Measurements from ENCODE around the gene INSR.
"Not testable (repeated sequence)": the region's sequence is repeated elsewhere in the genome, so short reads cannot be mapped to it uniquely, and the experiment has no call there.

INSR gene

GRCh38 chr19:7217861-7218260 is 76.4 kb downstream of the INSR start:
- DNase-seq: no peak

DNA sequence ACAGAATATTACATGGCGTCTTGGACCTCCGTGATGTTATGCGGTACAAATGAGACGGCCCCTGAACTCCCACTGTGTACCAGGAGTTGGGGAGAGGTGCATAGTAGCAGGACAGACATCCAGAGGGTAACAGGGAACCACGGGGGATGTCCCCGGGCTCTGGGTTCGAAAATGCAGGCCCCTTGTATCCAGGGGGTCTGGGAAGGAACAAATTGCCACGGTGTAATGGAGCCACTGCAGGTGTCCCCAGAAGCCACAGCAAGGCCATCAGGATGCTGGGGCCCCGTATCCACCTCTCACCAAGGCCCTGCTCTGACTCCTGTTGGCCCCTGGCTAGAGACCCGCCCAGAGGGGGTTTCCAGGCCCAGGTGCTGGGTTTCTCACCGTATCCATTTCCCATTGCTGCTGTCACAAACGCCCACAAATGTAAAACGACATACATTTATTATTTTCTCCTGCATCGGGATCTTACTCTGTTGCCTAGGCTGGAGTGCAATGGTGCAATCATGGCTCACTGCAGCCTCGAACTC is 77.8 kb downstream of the INSR start:
- no peak for DNase-seq

GRCh38 chr19:7215176-7215575 is 79.0 kb downstream of the INSR start:
- peak; percentile 56 for DNase-seq

GRCh38 chr19:7214324-7215089 is 79.7 kb downstream of the INSR start:
- no peak for DNase-seq

GRCh38 chr19:7213628-7214323 is 80.4 kb downstream of the INSR start:
- no peak for DNase-seq

DNA sequence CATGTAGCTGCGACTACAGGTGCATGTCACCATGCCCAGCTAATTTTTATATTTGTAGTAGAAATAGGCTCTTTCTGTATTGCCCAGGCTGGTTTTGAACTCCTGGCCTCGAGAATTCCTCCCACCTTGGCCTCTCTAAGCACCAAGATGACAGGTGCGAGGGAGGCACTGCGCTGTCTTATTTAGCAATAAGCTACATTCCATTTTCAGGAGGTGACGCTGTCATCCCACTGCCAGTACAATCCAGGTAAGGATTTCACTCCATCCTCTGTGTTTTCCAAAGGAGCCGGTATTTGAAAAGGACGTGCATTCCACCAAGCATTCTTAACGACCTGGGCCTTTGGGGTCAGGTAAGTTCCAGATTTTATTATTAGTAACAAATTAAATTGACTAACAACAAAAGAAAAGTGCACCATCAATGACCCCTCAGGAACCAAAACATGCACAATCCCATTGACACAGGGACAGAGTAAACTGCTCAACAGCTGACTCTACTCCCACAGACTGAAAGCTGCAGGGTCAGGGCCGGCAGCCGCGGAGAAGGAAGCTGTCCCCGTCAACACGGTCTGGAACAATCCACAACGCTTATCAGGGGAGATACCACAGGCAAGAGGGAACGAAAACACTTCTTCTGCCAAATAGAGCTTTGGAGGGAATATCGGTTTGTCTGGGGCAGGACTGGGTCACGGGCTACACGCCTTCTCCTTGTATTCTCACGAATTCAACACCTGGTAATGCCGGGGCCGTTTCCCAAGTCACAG is 82.8 kb downstream of the INSR start:
- DNase-seq: no peak

GRCh38 chr19:7210359-7210758 is 83.9 kb downstream of the INSR start:
- no peak for DNase-seq

- not testable (repeated sequence) for DNase-seq
These were observed 84.5 kb downstream of the INSR start for GRCh38 chr19:7209597-7210325.

GRCh38 chr19:7209036-7209435 is 85.2 kb downstream of the INSR start:
- DNase-seq: not testable (repeated sequence)

- DNase-seq: no peak
These were observed 90.9 kb downstream of the INSR start for GRCh38 chr19:7203332-7203731.

GRCh38 chr19:7202888-7203287 is 91.3 kb downstream of the INSR start:
- no peak for DNase-seq

- no peak for DNase-seq
These were observed 93.5 kb downstream of the INSR start for GRCh38 chr19:7200736-7201135.

DNA sequence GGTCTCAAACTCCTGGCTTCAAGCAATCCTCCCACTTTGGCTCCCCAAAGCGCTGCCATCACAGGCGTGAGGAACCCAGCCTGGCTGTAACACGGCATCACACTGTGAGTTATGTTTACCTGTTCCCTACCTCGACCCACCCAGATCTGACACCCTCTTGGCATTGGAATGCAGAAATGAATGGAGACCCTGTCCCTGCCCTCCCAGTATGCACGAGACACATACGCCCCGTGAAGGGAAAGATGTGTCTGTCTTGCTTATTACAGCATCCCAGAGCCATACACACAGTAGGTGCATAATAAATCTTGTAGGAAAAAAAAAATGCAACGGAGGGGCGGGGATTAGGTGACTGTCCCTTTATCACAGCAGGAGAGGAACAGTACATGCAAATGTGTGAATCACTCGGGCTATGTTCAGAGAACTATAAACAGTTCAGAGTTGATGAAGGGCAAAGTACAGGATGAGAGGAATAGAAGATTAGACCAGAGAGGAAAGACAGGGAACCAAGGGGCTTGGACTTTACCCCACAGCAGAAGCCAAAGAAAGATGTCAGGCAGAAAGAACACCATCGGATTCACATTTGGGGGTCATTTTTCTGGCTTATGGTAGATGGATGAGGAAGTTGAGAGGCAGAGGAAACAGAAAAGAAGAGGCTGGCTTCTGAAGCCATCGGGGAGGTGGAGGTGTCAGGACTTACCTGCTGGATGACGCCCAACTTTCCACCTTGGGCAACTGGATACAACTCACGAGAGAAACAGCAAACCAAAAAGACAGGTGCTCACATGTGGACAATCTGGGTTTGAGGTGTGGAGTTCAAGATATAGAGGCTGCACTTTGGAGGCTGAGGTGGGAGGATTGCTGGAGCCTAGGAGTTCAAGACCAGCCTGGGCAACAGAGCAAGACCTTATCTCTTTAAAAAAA is 94.3 kb downstream of the INSR start:
- DNase-seq: no peak

DNA sequence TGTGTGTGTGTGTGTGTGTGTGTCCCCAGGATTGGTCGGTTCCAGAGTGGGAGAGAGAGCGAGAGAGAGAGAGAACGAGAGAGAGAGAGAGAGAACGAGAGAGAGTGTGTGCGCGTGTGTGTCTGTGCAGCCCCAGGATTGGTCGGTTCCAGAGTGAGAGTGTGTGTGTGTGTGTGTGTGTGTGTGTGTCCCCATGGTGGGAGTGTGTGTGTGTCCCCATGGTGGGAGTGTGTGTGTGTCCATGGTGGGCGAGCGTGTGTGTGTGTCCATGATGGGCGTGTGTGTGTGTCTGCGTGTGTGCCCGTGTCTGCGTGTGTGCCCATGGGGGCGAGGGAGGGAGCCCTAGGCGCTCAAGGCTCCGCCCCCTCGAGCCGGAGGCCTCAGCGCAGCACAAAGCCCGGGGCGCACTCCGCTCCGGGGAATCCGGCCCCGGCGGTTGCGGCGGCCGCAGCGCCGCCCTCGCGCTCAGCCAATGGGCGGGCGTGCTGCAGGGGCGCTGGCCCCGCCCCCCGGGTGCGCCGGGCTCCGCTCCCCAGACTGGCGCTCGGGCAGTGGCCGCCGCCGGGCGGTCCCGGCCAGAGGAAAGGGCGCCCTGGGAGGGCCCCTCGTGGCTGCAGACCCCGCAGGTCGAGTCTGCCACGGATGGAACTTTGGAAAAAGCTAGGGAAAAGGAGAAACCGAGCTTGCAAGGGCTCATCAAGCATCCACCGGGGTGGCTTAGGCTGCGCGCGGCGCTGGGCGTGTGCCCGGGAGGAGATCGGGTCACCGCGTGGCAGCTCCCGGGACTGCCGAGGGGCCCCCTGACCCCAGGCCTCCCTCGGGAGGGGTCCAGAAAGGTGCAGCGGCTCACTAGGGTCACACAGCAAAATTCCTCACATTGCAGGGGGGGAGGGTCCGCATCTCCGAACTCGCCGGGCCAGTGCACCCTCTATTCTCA is 96.2 kb downstream of the INSR start:
- peak; percentile 94 for DNase-seq

GRCh38 chr19:7197119-7197759 is 97.0 kb downstream of the INSR start:
- DNase-seq: peak; percentile 97

DNA sequence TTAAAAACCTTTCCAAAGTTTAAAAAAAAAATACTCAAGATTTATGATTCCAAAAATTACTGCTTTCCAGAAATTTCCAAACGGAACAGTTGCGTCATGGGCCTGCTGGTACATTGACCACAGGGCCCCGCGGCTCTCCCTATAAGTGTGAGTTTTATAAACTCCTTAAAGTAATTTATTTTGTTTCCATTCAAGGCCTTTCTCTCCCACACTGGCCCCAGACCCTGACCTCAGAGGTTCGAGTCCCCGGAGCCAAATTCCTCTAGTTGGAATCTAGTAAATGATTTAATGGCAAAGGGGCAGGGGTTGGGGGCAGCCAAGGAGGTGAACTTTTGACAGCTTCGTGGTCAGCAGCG is 97.5 kb downstream of the INSR start:
- no peak for DNase-seq

DNA sequence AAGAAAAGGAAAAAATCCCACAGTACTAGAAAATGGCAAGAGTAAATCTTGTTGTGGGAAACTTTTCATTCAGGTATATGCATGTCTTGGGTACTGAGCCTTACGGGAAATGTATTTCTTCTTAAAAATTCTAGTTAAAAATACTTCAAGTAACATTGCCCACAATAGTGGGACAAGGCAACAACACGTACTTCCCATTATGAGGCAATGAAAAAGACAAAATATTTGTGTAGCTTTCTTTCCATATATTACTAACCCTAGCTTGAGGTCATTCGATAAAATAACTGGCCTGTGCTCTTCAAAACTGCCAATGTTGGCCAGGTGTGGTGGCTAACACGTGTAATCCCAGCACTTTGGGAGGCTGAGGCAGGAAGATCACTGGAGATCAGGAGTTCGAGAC is 99.2 kb downstream of the INSR start:
- no peak for DNase-seq

DNA sequence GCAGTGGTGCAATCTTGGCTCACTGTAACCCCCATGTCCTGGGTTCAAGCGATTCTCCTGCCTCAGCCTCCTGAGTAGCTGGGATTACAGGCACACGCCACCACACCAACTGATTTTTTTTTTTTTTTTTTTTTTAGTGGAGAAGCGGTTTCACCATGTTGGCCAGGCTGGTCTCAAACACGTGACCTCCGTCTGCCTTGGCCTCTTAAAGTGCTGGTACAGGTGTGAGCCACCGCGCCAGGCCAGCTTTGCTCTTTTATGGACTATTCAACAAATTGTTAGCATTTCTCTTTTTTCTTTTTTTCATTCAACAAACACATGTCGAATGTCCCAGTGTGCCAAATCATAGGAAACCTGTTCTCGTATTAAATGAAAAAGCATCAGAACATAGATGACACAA is 99.6 kb downstream of the INSR start:
- no peak for DNase-seq

- peak; percentile 62 for DNase-seq
These were observed 102.1 kb downstream of the INSR start for GRCh38 chr19:7191946-7192691.

Data from inflammatory macrophage treated with lipopolysaccharide for 4 hours (primary cell).